IPS-NIHi11 (cell line): ENCODE data around the gene UMODL1.

Experiments used
- DNase-seq: peaks from one replicate; pipeline ENCODE4 v3.0.0; 2012; ENCODE audit warnings: mixed read lengths, low spot score

Gene UMODL1

DNA sequence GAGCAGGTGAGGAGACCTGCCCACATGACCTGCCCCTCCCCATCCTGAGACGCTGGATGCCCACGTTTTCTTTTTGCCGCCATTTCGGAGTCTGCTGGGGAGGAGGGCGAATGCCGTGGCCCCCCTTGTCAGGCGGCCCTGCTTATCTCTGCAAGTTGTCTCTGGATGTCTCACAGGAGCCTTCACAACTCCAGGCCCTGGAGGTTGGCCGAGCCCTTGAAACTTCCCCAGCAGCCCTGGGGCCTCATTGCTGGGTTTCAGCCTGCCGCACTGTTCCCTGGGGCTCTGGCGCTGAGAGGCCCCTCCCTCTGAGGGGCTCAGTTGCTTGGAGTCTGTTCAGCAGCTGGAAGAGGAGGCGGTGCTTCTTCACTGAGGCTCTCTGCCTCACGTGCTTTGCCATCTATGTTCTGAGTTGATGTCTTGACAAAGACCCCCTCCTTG lies 31.2 kb upstream of the UMODL1 start:
- DNase-seq: no peak

- no peak for DNase-seq
These were observed 30.5 kb upstream of the UMODL1 start for GRCh38 chr21:42040411-42041180.

- no peak for DNase-seq
These were observed 29.9 kb upstream of the UMODL1 start for GRCh38 chr21:42041246-42041645.

- DNase-seq: no peak
These were observed 29.4 kb upstream of the UMODL1 start for GRCh38 chr21:42041711-42042110.

GRCh38 chr21:42042651-42043050 lies 28.5 kb upstream of the UMODL1 start:
- DNase-seq: no peak

DNA sequence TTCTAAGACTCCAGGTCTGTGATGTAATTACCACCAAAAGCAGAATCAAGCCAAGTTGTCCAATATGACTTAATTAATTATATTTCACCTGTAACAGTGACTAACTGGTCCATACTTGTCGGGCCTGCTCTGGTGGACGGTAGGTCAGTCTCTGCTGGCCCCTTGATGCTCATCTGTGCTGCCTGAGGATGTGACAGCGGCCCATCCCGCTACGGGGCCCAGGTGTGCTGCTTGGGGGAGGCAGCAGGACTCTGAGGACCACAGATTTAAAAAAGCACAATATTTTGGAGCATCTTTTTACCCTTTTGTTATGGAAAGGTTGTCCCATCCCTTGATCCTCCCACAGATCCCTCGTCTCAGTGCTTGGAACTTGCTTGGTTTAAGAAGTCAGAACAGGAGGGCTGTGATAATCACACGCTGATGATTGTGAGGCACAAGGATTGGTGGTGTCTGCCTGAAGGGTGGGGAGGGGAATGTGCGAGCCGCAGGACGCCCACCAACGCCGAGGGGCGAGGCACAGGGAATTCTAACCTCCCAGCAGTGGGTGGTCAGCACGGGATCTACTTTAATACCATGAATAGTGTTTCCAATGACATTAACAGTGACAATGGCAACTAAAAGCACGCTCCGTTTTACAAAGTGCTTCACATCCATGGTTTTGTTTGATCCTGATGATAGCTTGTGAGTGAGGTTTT lies 27.8 kb upstream of the UMODL1 start:
- no peak for DNase-seq

GRCh38 chr21:42043961-42044360 lies 27.2 kb upstream of the UMODL1 start:
- no peak for DNase-seq

DNA sequence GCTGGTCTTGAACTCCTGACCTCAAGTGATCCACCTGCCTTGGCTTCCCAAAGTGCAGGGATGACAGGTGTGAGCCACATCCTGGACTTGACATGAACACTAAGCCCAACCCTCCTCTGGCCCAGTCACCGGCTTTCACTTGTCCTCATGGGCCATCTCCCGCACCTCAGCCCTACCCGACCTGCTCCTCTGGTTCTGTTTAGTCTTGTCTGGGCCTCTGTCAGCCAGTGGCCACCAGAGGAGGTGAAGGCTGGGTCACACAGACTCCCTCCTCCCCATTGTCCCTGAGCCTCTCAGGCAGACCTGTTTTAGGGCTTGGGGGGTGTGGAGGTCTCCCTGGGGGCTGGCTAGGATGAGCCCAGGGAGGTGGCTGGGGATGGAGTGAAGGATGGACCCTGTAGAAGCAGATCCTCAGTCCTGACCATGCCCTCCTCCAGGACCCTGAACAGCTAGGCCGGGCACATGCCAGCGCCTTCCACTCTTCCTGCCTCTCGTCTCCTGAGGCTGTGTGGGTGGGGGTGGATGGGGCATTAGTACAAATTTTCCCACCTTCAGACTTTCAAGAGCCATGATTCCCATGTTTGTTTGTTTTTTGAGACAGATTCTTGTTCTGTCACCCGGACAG lies 26.1 kb upstream of the UMODL1 start:
- no peak for DNase-seq

DNA sequence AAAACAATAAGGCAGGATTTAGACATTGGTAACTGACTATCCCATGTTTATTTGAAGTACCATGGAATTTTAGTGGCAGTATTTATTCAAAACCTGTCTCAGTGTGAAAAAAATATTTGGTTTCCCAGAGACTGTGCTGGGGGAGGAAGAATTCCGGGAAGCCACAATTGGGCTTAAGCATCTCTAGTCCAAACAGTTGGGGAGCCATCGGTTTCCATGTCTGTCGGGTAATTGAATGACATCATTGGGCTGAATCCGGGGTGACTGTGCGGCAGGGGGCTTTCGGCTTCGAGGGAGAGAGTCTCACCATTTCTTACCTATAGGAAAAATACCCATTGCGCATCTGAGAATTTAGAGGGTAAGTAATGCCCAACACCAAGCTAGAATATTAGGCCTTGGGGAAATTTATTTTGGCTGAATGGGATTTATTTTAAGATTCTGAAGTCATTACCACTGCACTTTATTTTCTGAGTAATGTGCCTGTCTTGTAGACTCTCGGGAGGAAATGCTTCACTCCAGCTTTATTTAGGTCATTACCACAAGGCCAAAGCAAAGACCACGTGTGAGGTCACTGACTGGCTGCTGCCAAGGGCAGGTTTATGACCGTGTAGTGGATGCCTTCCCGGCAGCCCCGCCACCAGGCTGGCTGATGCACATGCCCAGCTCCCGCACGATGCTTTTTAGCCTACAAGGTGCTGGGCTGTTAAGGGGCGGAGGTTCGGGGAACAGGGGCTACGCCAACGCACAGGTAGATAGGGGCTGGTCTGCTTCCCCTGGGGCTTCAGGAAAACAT lies 23.1 kb upstream of the UMODL1 start:
- no peak for DNase-seq

DNA sequence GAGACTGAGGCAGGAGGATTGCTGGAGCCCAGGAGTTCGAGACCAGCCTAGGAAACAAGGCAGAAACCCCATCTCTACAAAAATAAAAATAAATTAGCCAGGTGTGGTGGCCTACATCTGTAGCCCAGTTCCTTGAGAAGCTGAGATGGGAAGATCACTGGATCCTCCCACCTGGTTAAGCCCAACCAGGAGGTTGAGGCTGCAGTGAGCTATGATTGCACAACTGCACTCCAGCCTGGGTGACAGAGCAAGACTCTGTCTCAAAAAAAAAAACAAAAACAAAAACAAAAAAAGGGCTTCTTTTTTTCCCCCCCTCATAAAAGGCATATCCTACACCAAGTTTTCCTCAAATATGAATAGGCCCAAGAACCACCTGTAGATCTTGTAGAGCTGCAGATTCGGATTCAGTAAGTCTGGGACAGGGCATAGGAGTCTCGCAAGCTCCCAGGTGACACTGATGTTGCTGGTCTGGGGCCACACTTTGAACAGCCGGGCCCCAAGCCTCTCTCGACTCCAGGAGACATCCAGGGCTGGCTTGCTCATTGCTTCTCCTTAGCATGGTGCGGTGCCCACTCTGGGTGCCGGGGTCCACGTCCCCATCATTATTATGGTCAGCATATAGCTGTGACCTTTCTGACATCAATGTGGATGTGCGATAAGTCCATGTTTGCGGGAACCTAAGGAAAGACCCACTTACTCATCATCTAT lies 22.1 kb upstream of the UMODL1 start:
- DNase-seq: no peak

GRCh38 chr21:42049578-42050430 lies 21.3 kb upstream of the UMODL1 start:
- no peak for DNase-seq

GRCh38 chr21:42051788-42052187 lies 19.3 kb upstream of the UMODL1 start:
- no peak for DNase-seq

- DNase-seq: no peak
These were observed 15.7 kb upstream of the UMODL1 start for GRCh38 chr21:42055425-42055824.

GRCh38 chr21:42056468-42056867 lies 14.6 kb upstream of the UMODL1 start:
- no peak for DNase-seq

GRCh38 chr21:42056996-42057689 lies 14.0 kb upstream of the UMODL1 start:
- DNase-seq: no peak

DNA sequence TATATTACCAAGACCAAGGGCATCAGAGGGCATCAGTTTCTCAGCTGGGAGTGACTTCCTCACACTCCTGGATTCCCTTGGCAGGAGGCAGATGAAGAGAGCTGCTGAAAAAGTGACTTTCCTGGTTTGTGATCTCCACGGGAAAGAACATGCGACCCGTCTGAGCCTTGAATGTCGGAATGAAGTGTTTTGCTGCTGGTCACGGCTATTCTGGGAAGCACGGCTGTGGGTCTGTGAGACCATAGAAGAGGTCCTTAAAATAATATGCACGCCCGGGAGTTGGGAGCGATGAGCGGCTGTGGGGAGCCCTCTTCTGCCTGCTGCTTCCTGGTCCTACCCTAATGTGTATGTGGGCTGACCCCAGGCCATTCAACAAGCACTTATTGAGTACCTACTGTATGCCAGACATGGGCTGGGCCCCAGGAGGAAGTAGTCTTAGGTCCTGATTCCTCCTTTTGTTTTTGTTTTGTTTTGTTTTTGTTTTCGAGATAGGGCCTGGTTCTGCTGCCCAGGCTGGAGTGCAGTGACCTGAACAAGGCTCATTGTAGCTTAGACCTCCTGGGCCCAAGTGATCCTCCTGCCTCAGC lies 13.2 kb upstream of the UMODL1 start:
- DNase-seq: no peak

DNA sequence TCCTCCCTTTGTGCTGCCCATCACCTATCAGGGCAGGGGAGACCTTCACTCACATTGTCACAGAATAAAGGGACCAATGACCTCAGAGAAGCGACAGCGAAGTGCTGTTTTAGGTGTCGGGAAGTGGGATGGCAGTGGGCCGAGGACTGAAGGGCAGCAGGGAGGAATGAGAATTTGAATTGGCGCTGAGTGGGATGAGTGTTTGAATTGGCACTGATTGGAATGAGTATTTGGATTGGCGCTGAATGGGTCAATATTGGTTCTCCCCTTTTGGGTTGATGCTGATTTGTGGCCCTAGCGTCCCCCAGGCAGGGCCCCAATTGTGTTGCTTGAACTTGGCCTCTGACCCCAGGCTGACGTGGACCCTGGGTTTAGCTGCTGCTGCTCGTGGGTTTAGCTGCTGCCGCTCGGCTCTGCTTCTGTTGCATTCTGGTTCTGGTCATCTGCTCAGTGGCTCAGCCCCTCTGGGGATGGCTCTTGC lies 12.4 kb upstream of the UMODL1 start:
- no peak for DNase-seq

- no peak for DNase-seq
These were observed 12.0 kb upstream of the UMODL1 start for GRCh38 chr21:42059141-42059540.

- no peak for DNase-seq
These were observed 11.4 kb upstream of the UMODL1 start for GRCh38 chr21:42059721-42060120.

GRCh38 chr21:42060166-42060565 lies 11.0 kb upstream of the UMODL1 start:
- DNase-seq: no peak
